HTERT RPE-1 (cell line): Measurements from ENCODE around the gene TBC1D16.
"Not testable (repeated sequence)": the region's sequence is repeated elsewhere in the genome, so short reads cannot be mapped to it uniquely, and the experiment has no call there.

Experiments
- in situ Hi-C: fragments of 300-500 bp; cut with MboI; formaldehyde crosslinking; loops from 4 replicates; pipeline ENCODE4 v1.14.3; 2020; ENCODE audit warnings: low sequenced_read_pairs

Gene TBC1D16

GRCh38 chr17:79977708-79978547, 57.7 kb downstream of the TBC1D16 start:
- in situ Hi-C loops: no loop called here

GRCh38 chr17:79977161-79977631, 58.5 kb downstream of the TBC1D16 start:
- in situ Hi-C loops: no loop called here

GRCh38 chr17:79976451-79976850, 59.2 kb downstream of the TBC1D16 start:
- in situ Hi-C loops: no loop called here

- in situ Hi-C loops: no loop called here
Observed at GRCh38 chr17:79975498-79976134, 60.1 kb downstream of the TBC1D16 start.

- in situ Hi-C loops: no loop called here
Observed at GRCh38 chr17:79974566-79975497, 60.8 kb downstream of the TBC1D16 start.

- in situ Hi-C loops: no loop called here
Observed at GRCh38 chr17:79971651-79972050, 64.0 kb downstream of the TBC1D16 start.

- in situ Hi-C loops: no loop called here
Observed at GRCh38 chr17:79970576-79971068, 65.0 kb downstream of the TBC1D16 start.

- in situ Hi-C loops: no loop called here
Observed at GRCh38 chr17:79969906-79970305, 65.8 kb downstream of the TBC1D16 start.

- in situ Hi-C loops: no loop called here
Observed at GRCh38 chr17:79968116-79968515, 67.6 kb downstream of the TBC1D16 start.

- in situ Hi-C loops: no loop called here
Observed at GRCh38 chr17:79966681-79967080, 69.0 kb downstream of the TBC1D16 start.

- in situ Hi-C loops: no loop called here
Observed at GRCh38 chr17:79965806-79966205, 69.9 kb downstream of the TBC1D16 start.

- in situ Hi-C loops: not testable (repeated sequence)
Observed at GRCh38 chr17:79962467-79962866, 73.2 kb downstream of the TBC1D16 start.

GRCh38 chr17:79961567-79961966, 74.1 kb downstream of the TBC1D16 start:
- in situ Hi-C loops: not testable (repeated sequence)

GRCh38 chr17:79960788-79961522, 74.7 kb downstream of the TBC1D16 start:
- in situ Hi-C loops: no loop called here

GRCh38 chr17:79959042-79959441, 76.6 kb downstream of the TBC1D16 start:
- in situ Hi-C loops: no loop called here

- in situ Hi-C loops: no loop called here
Observed at GRCh38 chr17:79956853-79957252, 78.8 kb downstream of the TBC1D16 start.

- in situ Hi-C loops: not testable (repeated sequence)
Observed at GRCh38 chr17:79956441-79956735, 79.3 kb downstream of the TBC1D16 start.

GRCh38 chr17:79955691-79956440, 79.8 kb downstream of the TBC1D16 start:
- in situ Hi-C loops: no loop called here

- in situ Hi-C loops: no loop called here
Observed at GRCh38 chr17:79955167-79955549, 80.5 kb downstream of the TBC1D16 start.
